Colonic mucosa (tissue), 4 donors: ENCODE results near the gene PIBF1. TPM values are rescaled to one million over a fixed set of nuclear protein-coding genes. Genes with fewer than 3 reads are reported as not detected.

Experiments used
- DNase-seq: peaks from one replicate; pipeline ENCODE4 v3.0.0-alpha.2; 2020
- H3K27ac ChIP-seq: fragments of 200-600 bp; one replicate; pipeline ENCODE4 v1.8.0; 2021
- H3K27me3 ChIP-seq: fragments of 200-600 bp; one replicate; pipeline ENCODE4 v1.8.0; 2021
- H3K36me3 ChIP-seq: fragments of 200-600 bp; one replicate; pipeline ENCODE4 v1.8.0; 2021
- H3K4me1 ChIP-seq: fragments of 200-600 bp; one replicate; pipeline ENCODE4 v1.8.0; 2021; ENCODE audit warnings: mild to moderate bottlenecking
- H3K4me3 ChIP-seq: fragments of 200-600 bp; one replicate; pipeline ENCODE4 v1.8.0; 2021
- H3K9ac ChIP-seq, 2 donors: one replicate each; pipeline ENCODE4 v1.7.0; 2013; ENCODE audit warnings: control low read depth in 2 of 2, low read depth in 2 of 2, low read length in 2 of 2
- H3K9me3 ChIP-seq: fragments of 200-600 bp; one replicate; pipeline ENCODE4 v1.8.0; 2021
- intact Hi-C: fragments of 100-400 bp; cut with DNase I; formaldehyde crosslinking; loops from one replicate; pipeline ENCODE4 v1.14.1; 2022
- total RNA-seq, 2 donors: library from RNA; stranded (reverse); fragmentation: NEBNext Ultra II Directional in 1 of 2; extraction: Animal tissue kit (Norgen Biotek cat#: 25700) in 1 of 2; gene quantifications; one replicate each; pipeline ENCODE4 v1.2.1, GENCODE V29; 2021
- TF ChIP-seq, protein P1 (sequence below): fragments of 200-600 bp; IDR thresholded peaks from one replicate; pipeline ENCODE4 v1.8.0; 2022; ENCODE audit warnings: antibody characterized with exemption, mild to moderate bottlenecking
- donor health status: healthy.
- donor health status: DM: no; HTN: no; CAD: no.
- donor health status: DM: no; HTN: no; CAD: no.

PIBF1 gene
- total RNA-seq: 10 to 100 TPM; 12.3 to 17.5 TPM

DNA sequence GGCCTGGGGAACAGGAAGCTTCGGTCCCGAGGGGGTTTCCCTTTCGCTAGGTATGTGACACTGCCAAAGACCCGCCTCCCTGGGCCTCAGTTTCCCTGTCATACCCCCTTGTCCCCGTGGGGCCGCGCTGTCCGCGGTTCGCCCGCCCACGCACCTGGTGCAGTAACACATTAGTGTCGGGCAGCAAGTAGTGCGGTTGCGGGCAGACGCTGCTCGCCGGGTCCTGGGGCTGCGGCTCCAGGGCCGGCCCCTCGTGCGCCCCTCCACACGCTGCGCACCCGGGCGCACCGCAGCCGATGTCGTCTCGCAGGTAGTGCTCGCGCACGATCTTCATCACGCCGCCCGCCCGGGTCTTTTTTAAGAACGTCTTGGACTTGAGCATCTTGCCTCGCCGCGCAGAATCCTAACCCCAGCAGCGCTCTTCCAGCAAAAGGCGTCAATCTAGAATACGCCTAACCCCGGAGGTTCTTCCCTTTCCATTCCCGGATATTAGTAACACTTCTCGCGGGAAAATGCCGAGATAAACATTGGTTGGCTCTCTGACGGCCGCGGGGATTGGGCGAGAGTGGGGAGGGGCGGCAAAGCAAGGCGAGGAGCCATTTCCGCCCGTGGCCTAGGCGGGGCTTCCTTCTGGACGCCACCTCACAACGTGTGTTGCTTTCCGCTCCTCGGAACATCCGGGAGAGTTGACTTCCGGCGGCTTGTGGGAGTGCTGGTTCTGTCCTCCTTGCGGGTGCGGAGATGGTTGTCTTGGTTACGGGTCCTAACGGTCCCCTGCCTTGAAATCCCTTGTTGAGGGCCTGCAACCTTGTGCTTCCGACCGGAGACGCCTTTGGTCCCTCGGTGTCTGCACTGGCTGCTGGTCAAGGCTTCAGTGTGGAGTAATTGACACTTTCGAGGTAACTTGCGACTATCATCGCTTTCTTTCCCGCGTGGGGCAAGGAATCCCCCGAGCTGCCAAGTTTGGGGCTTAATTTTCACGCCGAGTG lies at the start of gene PIBF1, which contains the start of gene DIS3:
Gene PIBF1 (plus strand): TSS at position 683 of the 989 bp plus-strand sequence. CDS start 1,337 bp downstream, outside the sequence.
Gene DIS3 (minus strand): TSS at position 450 of the 989 bp plus-strand sequence. CDS start 68 bp downstream, at position 382.
- intact Hi-C loops: loop anchor here (5.0 kb wide), 1 partner anchor 54 kb away; the partner anchor contains the start of genes BORA and MZT1
- Histone ChIP-seq H3K9ac (peak within 1 kb of the TSS; percentile 91 to 95), H3K36me3 (no peaks in the 10 kb centered on the region), H3K27me3 (no peaks in the 10 kb centered on the region), H3K27ac (peak within 1 kb of the TSS; percentile 91), H3K4me1 (no peaks in the 10 kb centered on the region), H3K4me3 (peak within 1 kb of the TSS; percentile 99), H3K9me3 (no peaks in the 10 kb centered on the region)
- TF ChIP-seq, protein P1, sequence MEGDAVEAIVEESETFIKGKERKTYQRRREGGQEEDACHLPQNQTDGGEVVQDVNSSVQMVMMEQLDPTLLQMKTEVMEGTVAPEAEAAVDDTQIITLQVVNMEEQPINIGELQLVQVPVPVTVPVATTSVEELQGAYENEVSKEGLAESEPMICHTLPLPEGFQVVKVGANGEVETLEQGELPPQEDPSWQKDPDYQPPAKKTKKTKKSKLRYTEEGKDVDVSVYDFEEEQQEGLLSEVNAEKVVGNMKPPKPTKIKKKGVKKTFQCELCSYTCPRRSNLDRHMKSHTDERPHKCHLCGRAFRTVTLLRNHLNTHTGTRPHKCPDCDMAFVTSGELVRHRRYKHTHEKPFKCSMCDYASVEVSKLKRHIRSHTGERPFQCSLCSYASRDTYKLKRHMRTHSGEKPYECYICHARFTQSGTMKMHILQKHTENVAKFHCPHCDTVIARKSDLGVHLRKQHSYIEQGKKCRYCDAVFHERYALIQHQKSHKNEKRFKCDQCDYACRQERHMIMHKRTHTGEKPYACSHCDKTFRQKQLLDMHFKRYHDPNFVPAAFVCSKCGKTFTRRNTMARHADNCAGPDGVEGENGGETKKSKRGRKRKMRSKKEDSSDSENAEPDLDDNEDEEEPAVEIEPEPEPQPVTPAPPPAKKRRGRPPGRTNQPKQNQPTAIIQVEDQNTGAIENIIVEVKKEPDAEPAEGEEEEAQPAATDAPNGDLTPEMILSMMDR: no peak
- DNase-seq: peak; percentile 99

- no peaks in the 10 kb centered on the region for H3K4me1 ChIP-seq
- no peaks in the 10 kb centered on the region for H3K27me3 ChIP-seq
- H3K36me3 ChIP-seq: no peaks in the 10 kb centered on the region
- no peak for DNase-seq
- TF ChIP-seq, protein P1: no peak
- H3K9ac ChIP-seq: no peak overlapping the region
- H3K4me3 ChIP-seq: no peak overlapping the region
- H3K9me3 ChIP-seq: no peaks in the 10 kb centered on the region
- intact Hi-C loops: no loop called here
- H3K27ac ChIP-seq: no peak overlapping the region
Measured at GRCh38 chr13:72737033-72737432, 44.9 kb upstream of the PIBF1 start.

- H3K36me3 ChIP-seq: no peaks in the 10 kb centered on the region
- intact Hi-C loops: no loop called here
Measured at GRCh38 chr13:72740015-72740414, 41.9 kb upstream of the PIBF1 start.

DNA sequence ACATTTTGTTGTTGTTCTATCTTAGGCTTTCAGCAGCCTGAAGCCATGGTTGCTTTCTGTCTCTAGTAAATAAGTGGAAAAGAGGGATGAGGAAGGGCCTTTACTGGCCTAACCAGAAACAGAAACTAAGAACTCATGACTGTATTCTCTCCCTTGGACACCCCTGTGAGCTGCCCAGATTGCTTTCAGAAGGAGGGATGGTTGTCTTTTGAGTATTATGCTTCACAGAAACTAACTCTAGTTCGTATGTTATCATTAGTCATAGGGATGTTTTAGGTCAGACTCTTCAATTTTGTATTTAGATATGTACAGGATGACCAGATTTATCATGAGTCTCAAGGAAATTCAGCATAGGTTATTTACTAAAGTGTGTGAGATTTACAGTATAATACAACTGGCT lies 36.7 kb upstream of the PIBF1 start:
- Histone ChIP-seq H3K4me1 (no peaks in the 10 kb centered on the region), H3K27ac (no peak overlapping the region), H3K4me3 (no peak overlapping the region), H3K9ac (no peak overlapping the region), H3K27me3 (no peaks in the 10 kb centered on the region), H3K9me3 (no peaks in the 10 kb centered on the region), H3K36me3 (no peaks in the 10 kb centered on the region)
- TF ChIP-seq, protein P1: no peak
- no peak for DNase-seq
- intact Hi-C loops: no loop called here

More at GRCh38 chr13:72740015-72740414, 41.9 kb upstream of the PIBF1 start:
- Histone ChIP-seq H3K4me3 (no peak overlapping the region), H3K9ac (no peak overlapping the region), H3K4me1 (no peaks in the 10 kb centered on the region), H3K27ac (no peak overlapping the region), H3K9me3 (no peaks in the 10 kb centered on the region), H3K27me3 (no peaks in the 10 kb centered on the region)
- TF ChIP-seq, protein P1: no peak
- DNase-seq: no peak

- H3K27me3 ChIP-seq: no peaks in the 10 kb centered on the region
- no peak overlapping the region for H3K27ac ChIP-seq
- no peaks in the 10 kb centered on the region for H3K9me3 ChIP-seq
- no peak overlapping the region for H3K9ac ChIP-seq
- H3K4me3 ChIP-seq: no peak overlapping the region
- no peaks in the 10 kb centered on the region for H3K36me3 ChIP-seq
- H3K4me1 ChIP-seq: no peaks in the 10 kb centered on the region
- intact Hi-C loops: no loop called here
- TF ChIP-seq, protein P1: no peak
- no peak for DNase-seq
Measured at GRCh38 chr13:72751220-72751619, 30.7 kb upstream of the PIBF1 start.
